ENCODE data around the gene PCLO. TPM values are rescaled to one million over a fixed set of nuclear protein-coding genes. Genes with fewer than 3 reads are reported as not detected.

PCLO gene
- total RNA-seq, 2 donors from 2014 or later, result 0.78 to 0.95 TPM

DNA sequence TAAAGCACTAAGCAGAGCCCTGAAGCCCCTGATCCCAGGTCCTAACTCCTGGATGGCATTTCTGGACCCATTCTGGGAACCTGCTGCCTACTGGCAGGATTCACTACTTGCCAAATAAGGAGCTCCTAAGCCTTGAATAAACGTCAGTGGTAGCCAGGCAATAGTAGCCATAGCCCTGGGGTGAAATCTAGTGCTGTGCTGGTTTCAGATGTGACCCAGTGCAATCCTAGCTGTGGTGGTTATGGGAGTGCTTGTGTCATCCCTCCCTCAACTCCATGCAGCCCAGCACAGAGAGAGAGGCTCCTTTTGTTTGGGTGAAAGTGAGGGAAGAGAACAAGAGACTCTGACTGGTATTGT lies 43.7 kb downstream of the PCLO start:
- H3K27ac ChIP-seq, result no peak overlapping the region
- H3K9me3 ChIP-seq, result peaks cover 5% of the 10 kb centered on the region
- no peaks in the 10 kb centered on the region for H3K27me3 ChIP-seq (replicated peaks; ENCODE audit: insufficient read depth)
- TF ChIP-seq, protein P1, sequence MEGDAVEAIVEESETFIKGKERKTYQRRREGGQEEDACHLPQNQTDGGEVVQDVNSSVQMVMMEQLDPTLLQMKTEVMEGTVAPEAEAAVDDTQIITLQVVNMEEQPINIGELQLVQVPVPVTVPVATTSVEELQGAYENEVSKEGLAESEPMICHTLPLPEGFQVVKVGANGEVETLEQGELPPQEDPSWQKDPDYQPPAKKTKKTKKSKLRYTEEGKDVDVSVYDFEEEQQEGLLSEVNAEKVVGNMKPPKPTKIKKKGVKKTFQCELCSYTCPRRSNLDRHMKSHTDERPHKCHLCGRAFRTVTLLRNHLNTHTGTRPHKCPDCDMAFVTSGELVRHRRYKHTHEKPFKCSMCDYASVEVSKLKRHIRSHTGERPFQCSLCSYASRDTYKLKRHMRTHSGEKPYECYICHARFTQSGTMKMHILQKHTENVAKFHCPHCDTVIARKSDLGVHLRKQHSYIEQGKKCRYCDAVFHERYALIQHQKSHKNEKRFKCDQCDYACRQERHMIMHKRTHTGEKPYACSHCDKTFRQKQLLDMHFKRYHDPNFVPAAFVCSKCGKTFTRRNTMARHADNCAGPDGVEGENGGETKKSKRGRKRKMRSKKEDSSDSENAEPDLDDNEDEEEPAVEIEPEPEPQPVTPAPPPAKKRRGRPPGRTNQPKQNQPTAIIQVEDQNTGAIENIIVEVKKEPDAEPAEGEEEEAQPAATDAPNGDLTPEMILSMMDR (IDR thresholded peaks at IDR 0.05), result no peak
- no peak for DNase-seq (ENCODE audit: low spot score)
- no peaks in the 10 kb centered on the region for H3K36me3 ChIP-seq
- H3K4me1 ChIP-seq (ENCODE audit: control insufficient read depth in 1 of 2, low read depth in 2 of 2), result no peaks in the 10 kb centered on the region
- H3K4me3 ChIP-seq, result no peak overlapping the region
- ATAC-seq (ENCODE audit: insufficient number of reproducible peaks, low FRiP score, low read depth), result no peak

DNA sequence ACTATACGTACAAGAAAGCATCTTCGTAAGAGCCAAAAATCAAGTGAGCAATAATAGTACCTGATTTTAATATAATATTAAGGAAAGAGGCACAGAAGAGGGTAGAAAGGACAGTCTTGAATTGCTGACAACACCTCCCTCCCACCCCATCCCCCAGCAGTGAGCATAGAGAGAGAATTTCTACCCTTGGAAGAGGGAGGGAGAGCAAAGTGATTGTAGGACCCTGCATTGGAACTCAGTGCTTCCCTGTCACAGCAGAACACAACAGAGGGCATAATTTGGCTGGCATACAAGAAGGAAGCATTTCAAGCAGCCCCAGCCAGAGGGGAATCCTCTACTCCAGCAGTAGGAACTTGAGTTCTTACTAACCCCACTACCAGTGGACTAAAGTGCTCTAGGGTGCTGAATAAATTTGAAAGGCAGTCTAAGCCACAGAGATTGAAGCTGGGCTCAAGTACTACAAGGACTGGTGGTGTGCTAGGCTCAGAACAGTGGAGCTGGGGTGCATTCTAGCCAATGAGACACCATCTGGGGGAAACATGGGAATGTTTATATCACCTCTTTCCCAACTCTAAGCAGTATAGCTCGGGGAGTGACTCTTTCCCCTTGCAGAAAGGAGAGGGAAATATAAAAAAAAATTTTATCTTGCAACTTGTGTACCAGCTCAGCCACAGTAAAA lies 44.2 kb downstream of the PCLO start:
- Histone ChIP-seq H3K4me3 (no peak overlapping the region), H3K4me1 (ENCODE audit: control insufficient read depth in 1 of 2, low read depth in 2 of 2) (no peaks in the 10 kb centered on the region), H3K27me3 (replicated peaks; ENCODE audit: insufficient read depth) (no peaks in the 10 kb centered on the region), H3K9me3 (peaks cover 4% of the 10 kb centered on the region), H3K36me3 (no peaks in the 10 kb centered on the region), H3K27ac (no peak overlapping the region)
- no peak for ATAC-seq (ENCODE audit: insufficient number of reproducible peaks, low FRiP score, low read depth)
- TF ChIP-seq, protein P1 (IDR thresholded peaks at IDR 0.05), result no peak
- no peak for DNase-seq (ENCODE audit: low spot score)

DNA sequence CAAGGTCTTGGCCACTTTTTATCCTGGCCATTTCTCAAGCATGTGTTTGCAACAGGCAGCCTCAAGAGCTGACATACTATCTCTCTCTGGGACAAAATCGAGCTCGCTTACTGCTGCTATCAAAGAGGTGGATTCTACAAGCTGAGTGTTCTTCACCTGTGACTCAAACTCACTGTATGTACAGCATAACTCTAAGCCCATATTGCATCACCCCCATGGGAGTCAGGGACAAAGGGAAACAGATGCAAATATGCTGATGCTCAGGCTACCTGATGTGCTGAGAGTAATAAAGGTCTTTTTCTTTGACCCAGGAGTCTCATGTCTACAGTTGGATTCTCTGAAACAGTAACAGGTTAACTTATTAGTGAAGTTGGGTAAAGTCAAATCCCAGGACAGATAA lies 45.2 kb downstream of the PCLO start:
- H3K36me3 ChIP-seq, result no peaks in the 10 kb centered on the region
- H3K27ac ChIP-seq, result no peak overlapping the region
- no peak overlapping the region for H3K4me3 ChIP-seq
- DNase-seq (ENCODE audit: low spot score) (no peak), ATAC-seq (ENCODE audit: insufficient number of reproducible peaks, low FRiP score, low read depth) (no peak)
- H3K27me3 ChIP-seq (replicated peaks; ENCODE audit: insufficient read depth), result no peaks in the 10 kb centered on the region
- TF ChIP-seq, protein P1 (IDR thresholded peaks at IDR 0.05), result no peak
- H3K9me3 ChIP-seq, result no peaks in the 10 kb centered on the region
- no peaks in the 10 kb centered on the region for H3K4me1 ChIP-seq (ENCODE audit: control insufficient read depth in 1 of 2, low read depth in 2 of 2)

DNA sequence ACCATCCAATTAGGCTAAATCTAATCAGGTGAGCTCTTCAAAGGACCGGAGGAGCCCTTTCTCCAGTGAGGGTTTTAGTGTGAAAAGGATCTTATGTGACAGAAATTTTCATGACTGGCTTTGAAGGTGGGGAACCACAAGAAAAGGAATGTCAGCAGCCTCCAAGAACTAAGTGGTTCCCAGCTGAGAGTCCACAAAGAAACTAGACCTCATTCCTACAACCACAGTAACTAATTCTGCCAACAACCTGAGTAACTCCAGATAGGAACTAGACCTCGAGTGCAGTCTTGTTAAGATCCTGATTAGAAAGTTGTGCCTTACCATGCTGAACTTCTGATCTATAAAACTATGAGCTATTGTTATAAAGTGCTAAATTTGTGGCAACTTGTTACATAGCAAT lies 51.3 kb downstream of the PCLO start:
- TF ChIP-seq, protein P1 (IDR thresholded peaks at IDR 0.05), result no peak
- Histone ChIP-seq H3K36me3 (no peaks in the 10 kb centered on the region), H3K27ac (no peak overlapping the region), H3K4me1 (ENCODE audit: control insufficient read depth in 1 of 2, low read depth in 2 of 2) (no peaks in the 10 kb centered on the region), H3K9me3 (no peaks in the 10 kb centered on the region), H3K4me3 (no peak overlapping the region), H3K27me3 (replicated peaks; ENCODE audit: insufficient read depth) (no peaks in the 10 kb centered on the region)
- DNase-seq (ENCODE audit: low spot score) (no peak), ATAC-seq (ENCODE audit: insufficient number of reproducible peaks, low FRiP score, low read depth) (no peak)

DNA sequence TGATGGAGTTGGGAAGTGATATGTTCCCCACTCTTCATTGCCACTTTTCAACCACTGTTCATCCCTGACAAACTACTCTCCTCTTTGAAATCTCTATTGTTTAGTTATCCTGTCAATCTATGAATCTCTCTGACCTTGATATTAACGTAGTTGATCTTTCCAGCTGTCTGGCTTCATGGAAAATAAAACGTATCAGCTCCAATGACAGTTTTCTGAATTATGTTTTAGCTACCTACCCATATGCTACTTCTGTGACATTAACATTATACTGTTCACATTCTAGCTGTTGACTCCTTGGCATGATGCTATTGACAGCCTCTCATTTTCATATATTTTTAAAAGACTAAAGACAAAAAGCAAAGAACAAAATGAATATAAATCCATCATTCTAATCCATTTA lies 53.3 kb downstream of the PCLO start:
- TF ChIP-seq, protein P1 (IDR thresholded peaks at IDR 0.05), result no peak
- H3K27me3 ChIP-seq (replicated peaks; ENCODE audit: insufficient read depth), result no peaks in the 10 kb centered on the region
- no peaks in the 10 kb centered on the region for H3K9me3 ChIP-seq
- H3K4me3 ChIP-seq, result no peak overlapping the region
- H3K36me3 ChIP-seq, result no peaks in the 10 kb centered on the region
- H3K4me1 ChIP-seq (ENCODE audit: control insufficient read depth in 1 of 2, low read depth in 2 of 2), result no peaks in the 10 kb centered on the region
- ATAC-seq (ENCODE audit: insufficient number of reproducible peaks, low FRiP score, low read depth) (no peak), DNase-seq (ENCODE audit: low spot score) (no peak)
- no peak overlapping the region for H3K27ac ChIP-seq

All from thoracic aorta (tissue), 2 donors.